ENCODE data around the gene OR4D1.

DNA sequence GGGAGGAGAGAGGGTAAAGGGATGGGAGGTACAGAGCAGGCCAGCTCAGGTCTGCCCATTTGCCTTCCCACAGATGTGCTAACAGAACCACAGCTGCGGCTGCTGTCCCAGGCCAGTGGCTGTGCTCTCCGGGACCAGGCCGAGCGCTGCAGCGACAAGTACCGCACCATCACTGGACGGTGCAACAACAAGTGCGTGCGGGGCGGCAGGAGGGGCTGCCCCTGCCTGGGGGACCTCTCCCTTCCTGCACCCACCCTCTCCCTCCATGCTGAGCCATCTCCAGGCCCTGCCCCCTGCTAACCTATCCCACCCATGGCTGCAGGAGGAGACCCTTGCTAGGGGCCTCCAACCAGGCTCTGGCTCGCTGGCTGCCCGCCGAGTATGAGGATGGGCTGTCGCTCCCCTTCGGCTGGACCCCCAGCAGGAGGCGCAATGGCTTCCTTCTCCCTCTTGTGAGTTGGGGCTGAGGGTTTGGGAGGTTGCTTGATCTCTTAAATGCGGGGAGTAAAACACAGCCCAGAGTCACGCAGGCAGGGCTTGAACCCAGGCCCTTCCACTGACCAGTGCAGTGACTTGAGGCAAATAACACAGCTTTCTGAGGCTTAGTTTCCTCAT lies 45.6 kb downstream of the OR4D1 start:
- TF ChIP-seq, protein P1, sequence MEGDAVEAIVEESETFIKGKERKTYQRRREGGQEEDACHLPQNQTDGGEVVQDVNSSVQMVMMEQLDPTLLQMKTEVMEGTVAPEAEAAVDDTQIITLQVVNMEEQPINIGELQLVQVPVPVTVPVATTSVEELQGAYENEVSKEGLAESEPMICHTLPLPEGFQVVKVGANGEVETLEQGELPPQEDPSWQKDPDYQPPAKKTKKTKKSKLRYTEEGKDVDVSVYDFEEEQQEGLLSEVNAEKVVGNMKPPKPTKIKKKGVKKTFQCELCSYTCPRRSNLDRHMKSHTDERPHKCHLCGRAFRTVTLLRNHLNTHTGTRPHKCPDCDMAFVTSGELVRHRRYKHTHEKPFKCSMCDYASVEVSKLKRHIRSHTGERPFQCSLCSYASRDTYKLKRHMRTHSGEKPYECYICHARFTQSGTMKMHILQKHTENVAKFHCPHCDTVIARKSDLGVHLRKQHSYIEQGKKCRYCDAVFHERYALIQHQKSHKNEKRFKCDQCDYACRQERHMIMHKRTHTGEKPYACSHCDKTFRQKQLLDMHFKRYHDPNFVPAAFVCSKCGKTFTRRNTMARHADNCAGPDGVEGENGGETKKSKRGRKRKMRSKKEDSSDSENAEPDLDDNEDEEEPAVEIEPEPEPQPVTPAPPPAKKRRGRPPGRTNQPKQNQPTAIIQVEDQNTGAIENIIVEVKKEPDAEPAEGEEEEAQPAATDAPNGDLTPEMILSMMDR (IDR thresholded peaks at IDR 0.05; ENCODE audit: low read depth, low read length, missing input control), result no peak
- TF ChIP-seq, protein P2, sequence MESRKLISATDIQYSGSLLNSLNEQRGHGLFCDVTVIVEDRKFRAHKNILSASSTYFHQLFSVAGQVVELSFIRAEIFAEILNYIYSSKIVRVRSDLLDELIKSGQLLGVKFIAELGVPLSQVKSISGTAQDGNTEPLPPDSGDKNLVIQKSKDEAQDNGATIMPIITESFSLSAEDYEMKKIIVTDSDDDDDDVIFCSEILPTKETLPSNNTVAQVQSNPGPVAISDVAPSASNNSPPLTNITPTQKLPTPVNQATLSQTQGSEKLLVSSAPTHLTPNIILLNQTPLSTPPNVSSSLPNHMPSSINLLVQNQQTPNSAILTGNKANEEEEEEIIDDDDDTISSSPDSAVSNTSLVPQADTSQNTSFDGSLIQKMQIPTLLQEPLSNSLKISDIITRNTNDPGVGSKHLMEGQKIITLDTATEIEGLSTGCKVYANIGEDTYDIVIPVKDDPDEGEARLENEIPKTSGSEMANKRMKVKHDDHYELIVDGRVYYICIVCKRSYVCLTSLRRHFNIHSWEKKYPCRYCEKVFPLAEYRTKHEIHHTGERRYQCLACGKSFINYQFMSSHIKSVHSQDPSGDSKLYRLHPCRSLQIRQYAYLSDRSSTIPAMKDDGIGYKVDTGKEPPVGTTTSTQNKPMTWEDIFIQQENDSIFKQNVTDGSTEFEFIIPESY (IDR thresholded peaks at IDR 0.05), result no peak
- TF ChIP-seq, protein P3, sequence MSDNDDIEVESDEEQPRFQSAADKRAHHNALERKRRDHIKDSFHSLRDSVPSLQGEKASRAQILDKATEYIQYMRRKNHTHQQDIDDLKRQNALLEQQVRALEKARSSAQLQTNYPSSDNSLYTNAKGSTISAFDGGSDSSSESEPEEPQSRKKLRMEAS (IDR thresholded peaks at IDR 0.05), result no peak
- no peak for TF ChIP-seq YY1 (IDR thresholded peaks at IDR 0.05)
- TF ChIP-seq GABPA (IDR thresholded peaks at IDR 0.05 in 1 of 2, conservative IDR thresholded peaks at IDR 0.05 in 1 of 2), result no peak
- TF ChIP-seq JUND (IDR thresholded peaks at IDR 0.05), result no peak
- TF ChIP-seq, protein P4, sequence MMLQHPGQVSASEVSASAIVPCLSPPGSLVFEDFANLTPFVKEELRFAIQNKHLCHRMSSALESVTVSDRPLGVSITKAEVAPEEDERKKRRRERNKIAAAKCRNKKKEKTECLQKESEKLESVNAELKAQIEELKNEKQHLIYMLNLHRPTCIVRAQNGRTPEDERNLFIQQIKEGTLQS (IDR thresholded peaks at IDR 0.05), result no peak
- TF ChIP-seq RAD21 (IDR thresholded peaks at IDR 0.05), result no peak
- TF ChIP-seq, protein P5, sequence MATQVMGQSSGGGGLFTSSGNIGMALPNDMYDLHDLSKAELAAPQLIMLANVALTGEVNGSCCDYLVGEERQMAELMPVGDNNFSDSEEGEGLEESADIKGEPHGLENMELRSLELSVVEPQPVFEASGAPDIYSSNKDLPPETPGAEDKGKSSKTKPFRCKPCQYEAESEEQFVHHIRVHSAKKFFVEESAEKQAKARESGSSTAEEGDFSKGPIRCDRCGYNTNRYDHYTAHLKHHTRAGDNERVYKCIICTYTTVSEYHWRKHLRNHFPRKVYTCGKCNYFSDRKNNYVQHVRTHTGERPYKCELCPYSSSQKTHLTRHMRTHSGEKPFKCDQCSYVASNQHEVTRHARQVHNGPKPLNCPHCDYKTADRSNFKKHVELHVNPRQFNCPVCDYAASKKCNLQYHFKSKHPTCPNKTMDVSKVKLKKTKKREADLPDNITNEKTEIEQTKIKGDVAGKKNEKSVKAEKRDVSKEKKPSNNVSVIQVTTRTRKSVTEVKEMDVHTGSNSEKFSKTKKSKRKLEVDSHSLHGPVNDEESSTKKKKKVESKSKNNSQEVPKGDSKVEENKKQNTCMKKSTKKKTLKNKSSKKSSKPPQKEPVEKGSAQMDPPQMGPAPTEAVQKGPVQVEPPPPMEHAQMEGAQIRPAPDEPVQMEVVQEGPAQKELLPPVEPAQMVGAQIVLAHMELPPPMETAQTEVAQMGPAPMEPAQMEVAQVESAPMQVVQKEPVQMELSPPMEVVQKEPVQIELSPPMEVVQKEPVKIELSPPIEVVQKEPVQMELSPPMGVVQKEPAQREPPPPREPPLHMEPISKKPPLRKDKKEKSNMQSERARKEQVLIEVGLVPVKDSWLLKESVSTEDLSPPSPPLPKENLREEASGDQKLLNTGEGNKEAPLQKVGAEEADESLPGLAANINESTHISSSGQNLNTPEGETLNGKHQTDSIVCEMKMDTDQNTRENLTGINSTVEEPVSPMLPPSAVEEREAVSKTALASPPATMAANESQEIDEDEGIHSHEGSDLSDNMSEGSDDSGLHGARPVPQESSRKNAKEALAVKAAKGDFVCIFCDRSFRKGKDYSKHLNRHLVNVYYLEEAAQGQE (IDR thresholded peaks at IDR 0.05), result no peak
- TF ChIP-seq RXRA (IDR thresholded peaks at IDR 0.05), result no peak
- TF ChIP-seq EGR1 (IDR thresholded peaks at IDR 0.05; ENCODE audit: low read depth in 2 of 2), result no peak
- TF ChIP-seq HNF4A (conservative IDR thresholded peaks at IDR 0.05), result no peak

All from liver (tissue), 3 donors.